Fibroblast of peridontal ligament (primary cell): ENCODE results near the gene DKK3.

Experiments
- DNase-seq: peaks from one replicate; pipeline ENCODE4 v3.0.0-alpha.2; 2010; ENCODE audit errors: extremely low read depth

Gene DKK3

DNA sequence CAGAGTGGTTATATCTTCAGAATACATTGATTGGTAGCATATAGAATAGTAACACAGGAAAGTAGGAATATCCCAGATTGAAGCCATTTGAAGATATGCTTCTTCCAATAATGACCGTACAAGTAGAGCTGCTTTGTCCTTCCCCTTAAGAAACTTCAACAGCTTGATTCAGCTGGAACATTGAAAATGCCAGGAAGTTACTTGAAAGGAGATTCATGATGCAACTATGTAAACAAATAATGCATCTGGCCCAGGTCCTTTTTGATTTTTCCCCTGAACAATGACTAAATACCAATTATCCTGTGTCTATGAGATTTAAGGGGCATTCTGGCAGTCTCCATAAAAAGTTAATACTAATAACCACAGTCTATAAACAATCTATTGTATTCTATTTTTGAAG lies 3.0 kb downstream of the DKK3 start:
- peak; percentile 76 for DNase-seq

DNA sequence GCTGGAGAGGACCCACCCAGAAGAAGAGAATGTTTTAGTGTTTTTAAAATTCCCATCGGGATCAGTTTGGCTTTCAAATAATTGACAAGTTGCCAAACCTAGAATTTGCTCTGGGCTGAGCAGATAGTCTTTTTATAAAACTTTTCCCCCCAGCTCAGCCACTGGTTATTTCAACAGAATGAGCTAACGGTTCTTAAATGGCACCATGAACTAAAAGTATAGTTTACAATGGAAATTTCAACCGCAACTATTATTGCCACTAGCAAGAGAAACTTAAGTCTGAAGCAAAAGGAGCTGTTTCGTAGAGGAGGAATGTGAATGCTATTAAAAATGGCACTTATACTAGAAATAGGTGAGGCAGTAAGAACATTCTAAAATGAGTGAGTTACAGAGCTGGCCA lies 3.4 kb downstream of the DKK3 start:
- peak; percentile 48 for DNase-seq

DNA sequence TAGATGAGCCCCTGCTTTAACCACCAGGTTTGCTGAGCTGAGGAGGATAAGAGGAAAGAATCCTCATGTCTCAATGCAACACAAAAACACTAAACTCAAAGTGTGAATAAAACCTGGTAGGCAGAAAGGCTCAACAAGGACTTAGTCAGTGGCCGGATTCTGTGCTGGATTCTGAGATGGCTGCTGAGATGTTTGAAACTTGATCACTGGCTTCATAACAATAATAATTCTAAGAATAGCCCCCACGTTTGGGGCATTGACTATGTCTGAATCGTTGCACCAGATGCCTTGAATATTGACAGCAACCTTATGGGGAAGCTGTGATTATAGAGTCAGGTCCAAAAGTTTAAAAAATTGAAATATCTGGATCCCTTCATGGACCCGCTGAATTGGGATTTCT lies 4.6 kb downstream of the DKK3 start:
- no peak for DNase-seq

DNA sequence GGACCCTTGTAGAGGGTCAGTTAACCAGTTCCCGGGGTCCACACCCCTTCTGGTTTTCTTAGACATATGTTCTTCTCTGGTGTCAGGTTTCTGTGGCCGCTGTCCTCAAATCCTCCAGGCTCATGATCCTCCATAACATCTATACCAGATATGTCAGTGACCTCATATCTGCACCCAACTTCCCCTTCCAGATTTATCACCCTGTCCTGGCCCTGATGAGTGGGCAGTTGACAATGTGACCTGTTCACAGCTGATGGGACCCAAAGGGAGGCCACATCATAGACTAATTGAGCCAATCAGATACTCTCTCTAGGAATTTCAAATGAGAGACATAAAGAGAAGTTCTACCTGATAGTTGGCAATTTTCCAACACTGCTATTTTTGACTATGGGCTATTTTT lies 5.1 kb downstream of the DKK3 start:
- no peak for DNase-seq

DNA sequence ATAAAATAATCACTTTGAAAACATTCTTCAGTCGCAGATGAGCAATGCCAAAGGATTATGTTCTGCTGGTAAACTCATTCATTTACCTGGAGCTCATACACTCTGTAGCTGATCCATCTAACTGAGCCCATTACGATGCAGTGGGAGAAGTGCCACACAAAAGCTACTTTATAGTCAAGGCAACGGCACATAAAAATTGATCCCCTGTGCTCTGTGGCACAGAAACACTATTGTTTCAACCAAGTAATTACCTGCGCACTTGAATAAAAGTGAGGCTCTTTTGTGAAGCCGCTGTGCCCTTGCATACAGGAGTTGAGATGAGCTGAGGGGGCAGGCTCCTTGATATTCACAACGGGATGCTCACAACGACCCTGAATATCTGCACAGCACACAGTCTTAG lies 7.2 kb downstream of the DKK3 start:
- no peak for DNase-seq

DNA sequence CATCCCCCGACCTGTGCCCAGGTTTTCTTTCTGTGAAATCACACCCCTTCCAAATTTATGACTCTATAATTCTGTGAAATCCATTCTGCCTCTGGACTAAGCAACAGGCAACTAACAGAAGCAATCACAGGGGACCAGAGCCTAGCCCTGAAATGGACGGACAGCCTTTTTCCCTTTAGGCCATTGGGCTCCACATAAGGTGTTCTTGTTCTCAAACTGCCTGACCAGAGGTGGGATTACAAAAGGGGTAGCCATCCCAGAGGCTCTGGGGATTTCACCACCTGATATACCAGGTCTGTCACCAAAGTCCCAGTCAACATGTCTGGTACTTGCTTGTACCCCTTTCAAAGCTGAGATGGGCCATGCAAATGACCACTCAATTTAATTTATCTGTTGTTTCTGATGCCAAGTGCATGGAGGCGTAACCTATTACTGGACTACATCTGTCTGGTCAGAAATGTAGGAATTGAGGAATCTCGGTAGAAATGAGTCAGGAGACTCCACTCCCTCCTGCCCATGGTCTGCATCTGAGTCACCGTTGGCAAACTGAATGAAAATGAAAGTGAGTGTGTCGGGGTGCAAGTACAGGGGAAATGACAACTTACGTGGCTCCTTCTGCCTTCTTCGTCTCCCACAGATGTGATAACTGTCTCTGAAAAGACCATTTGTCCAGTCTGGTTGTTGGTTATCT lies 10.2 kb downstream of the DKK3 start:
- DNase-seq = peak; percentile 88

DNA sequence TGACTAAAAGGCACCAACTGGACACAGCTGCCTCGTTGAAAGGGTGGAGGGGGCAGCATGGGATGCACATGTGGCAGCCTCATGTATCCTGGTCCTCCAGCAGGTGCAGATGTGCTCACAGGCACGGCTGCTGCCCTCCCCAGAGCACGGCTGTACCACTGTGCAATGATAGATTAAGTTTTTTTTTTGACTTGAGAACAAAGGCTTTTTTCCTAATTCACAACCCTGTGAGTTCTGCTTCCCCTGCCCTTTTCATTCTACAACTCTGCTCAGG lies 11.4 kb downstream of the DKK3 start:
- DNase-seq = no peak

DNA sequence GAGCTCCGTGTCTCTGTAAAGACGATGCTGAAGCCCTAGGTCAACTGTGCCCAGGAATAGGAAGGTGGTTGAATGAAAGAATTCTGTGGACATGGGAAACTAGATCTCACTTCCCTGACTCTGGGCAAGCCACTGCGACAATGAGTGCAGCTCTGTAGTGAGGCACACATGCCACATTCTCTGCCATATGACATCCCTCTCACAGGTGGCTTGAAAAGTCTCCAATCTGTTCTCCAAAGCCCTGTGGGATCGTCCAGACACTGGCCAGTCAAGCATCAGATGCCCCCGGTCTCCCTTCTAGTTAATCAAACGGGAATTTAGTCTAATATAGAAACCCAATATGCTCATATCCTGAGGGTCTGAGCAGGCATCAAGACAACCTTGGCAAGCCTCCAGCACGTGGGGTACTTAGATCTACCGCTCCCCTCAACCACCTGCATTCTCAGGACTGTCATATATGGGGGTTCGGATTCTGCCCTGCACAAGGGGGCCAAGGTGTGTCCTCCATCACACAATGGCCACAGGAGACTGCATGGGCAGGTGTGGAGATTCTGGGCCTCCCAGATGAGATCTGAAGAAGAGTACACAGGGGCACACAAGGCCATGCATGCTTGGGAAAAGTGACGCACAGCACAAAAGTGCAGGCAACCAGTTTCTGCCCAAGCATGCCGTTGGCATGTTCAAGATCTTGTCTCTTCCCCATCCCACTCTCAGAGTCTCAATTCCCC lies 11.9 kb downstream of the DKK3 start:
- DNase-seq = no peak

DNA sequence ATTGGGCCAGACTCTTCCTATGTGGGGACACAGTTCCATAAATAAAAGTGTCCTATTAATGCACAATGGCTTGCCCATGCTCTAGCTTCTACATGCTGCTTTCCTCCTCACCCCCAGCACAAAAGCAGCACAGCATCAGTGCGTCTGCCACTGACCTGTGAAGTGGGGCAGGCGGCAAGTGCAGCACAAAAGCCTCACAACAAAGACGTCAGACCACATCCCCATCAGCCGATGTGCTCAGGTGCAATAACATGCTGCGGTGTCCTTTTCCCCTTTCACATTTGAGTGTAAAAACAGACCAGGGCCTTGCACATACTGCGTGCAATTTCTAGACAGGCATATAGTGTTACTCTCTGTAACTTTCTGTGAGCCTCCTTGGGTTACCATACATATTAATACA lies 12.8 kb downstream of the DKK3 start:
- no peak for DNase-seq

DNA sequence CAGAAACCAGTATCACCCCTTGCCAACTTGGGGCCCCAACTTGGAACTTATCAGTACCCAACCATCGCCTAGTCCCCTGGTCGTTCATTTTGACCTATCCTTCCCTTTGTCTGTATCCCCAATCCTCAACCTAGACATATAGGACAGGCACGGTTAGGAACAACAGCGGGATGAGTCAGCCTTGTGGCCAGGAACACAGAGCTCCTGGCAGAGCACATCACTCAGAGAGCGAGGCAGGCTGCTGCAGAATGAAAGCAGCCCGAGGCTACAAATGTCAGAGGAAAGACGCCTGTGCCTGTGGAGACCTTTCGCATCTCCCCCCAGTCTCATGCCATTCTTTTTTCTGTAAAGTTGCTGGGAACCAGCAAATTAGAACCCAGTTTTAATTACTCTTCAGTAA lies 14.6 kb downstream of the DKK3 start:
- DNase-seq = peak; percentile 69

DNA sequence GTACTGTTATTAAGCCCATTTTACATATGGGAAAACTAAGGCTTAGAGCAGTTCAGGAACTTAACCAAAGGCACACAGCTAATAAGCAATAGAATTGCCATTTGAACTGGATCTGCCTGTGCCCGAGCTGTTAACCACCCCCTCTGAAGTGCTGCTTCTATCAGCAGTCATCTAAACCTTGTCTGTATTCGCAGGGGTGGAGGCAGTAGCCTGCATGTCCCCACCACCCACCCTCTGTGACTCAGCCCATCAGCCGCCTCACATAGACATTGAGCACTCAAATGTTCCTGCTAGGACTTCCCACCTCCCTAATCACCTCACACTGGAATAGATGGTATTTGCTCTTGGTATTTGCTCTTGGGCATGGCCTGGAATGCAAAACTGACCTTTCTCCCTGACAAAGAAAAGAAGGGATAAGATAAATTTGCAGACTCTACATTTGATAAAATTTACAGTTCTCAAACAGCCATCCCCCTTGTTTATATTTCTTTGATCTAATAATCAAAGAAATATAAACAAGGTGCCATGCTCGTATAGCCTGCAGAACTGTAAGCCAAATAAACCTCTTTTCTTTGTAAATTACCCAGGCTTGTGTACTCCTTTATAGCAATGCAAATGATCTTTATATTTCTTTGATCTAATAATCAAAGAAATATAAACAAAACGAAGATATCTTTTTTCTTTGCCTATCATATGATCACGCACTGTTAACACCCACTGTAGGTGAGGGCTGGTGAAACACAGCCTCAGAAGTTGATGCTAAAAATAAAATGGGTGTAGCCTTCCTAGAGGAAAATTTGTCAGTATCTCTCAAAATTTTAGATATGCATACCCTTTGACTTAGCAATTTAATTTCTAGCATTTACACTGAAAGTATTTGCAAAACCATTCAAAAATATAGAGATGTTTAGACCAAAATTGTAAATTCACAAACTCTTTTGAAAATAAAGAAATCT lies 15.9 kb downstream of the DKK3 start:
- no peak for DNase-seq

DNA sequence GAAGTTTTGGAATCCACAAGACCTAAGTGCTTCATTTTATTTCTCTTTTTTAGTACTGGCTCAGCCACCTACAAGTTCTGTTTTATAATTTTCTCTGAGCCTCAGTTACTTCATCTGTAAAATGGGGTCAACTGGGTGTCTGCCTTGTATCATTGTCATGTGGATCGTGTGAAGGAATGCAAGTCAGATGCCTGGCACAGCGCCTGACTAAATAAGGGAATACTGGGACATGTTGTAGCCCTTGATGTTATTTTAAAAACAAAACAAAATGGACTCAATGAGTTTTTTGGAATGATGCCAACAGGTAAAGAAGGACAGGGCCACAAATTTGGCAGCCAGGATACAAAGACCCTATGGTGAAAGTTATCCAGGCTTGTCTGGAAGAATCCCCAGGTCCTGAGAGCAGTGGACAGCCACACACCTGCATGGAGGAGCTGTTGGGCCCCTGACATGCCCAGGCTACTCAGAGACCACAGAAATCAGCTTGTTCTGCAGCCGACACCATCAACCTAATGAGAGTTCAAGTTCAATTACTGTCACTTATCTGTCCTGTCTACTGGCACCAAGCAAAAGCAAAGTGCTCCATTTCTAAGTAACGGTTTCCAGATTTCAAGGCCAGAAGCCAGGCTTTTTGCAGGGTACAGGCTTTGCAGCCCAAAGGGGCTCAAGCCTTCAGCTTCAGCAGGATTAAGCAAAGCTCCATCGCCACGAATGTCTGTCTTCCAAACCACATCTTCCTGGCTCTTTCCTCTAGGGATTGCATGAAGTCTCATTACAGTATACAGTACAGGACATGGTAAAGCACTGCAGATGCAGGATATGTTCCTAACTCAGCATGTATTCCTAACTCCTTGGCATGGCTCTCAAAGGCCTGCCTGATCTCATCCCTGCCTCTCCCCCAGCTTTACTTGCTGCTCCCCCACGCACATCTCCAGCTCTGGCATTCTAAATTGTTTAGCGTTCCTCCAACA lies 18.4 kb downstream of the DKK3 start:
- DNase-seq = peak; percentile 87

DNA sequence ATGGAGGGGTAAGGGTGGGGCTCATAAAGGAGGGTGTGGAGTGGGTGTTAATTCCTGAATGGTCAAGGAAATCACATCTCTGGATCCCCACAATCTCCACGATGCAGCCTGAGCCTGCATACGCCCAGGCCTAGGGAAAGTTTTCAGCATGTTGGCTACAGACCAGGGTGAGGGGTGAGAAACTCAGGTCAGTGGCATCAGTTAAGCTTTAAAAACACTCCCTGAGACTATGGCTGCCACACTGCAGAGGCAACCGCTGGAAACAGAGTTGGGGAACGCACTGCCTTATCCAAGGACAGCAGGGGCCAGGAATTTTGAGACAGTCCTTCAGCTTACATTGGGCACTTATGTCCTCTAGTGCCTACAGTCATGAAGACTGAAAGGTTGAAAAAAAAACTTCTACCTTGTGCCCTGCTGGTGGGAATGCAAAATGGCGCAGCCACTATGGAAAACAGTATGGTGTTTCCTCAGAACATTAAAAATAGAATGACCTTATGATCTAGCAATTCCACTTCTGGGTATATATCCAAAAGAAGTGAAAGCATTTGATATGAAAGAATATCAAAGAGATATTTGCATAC lies 19.7 kb downstream of the DKK3 start:
- DNase-seq = no peak

DNA sequence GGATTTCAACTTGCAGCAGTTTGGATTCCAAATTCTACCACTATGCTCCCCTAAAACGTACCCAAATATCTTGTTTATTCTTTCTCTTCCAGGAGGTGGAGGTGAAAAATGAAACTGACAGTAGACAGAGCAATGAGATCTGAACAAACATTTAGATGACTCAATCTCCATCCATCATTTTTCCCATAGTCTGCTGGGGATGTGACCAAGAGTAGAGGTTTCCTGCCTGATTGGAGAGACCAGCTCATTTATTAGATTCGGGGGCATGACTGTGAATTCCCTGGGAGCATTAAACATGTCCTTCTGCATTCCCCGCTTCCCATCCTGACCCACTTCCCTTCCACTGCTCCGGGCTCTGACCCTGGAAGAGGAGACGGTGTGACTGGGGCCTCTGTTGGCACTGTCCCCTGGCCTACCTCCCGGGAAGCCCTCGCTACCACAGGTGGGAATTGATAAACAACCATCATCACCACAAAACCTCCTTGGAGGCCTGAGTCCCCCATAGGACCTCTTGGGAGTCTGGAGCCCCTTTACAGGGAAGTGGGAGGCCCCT lies 20.3 kb downstream of the DKK3 start:
- no peak for DNase-seq

DNA sequence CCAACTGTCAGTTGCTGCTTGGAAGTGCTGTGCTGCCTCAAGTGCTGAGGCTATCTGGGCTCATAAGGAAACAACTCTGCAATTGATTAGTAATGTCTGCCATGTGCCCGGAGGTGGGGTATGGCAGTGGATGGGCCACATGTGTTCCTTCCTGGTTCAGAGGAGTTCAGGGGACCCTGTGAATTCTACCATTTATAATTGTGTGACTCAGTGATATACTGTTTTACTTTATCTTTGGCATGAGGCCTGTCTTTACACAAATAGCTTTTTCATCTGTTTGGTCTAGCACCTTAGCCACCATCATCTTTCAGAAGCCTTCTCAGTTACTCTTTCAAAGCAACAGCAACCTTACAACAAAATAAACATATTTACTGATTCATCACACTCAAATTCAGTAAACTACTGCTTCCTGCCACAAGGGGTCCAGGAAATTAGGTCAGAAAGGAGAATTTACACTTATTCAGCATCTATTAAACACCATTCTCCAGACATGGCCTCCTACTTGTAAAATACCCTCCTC lies 20.9 kb downstream of the DKK3 start:
- no peak for DNase-seq

DNA sequence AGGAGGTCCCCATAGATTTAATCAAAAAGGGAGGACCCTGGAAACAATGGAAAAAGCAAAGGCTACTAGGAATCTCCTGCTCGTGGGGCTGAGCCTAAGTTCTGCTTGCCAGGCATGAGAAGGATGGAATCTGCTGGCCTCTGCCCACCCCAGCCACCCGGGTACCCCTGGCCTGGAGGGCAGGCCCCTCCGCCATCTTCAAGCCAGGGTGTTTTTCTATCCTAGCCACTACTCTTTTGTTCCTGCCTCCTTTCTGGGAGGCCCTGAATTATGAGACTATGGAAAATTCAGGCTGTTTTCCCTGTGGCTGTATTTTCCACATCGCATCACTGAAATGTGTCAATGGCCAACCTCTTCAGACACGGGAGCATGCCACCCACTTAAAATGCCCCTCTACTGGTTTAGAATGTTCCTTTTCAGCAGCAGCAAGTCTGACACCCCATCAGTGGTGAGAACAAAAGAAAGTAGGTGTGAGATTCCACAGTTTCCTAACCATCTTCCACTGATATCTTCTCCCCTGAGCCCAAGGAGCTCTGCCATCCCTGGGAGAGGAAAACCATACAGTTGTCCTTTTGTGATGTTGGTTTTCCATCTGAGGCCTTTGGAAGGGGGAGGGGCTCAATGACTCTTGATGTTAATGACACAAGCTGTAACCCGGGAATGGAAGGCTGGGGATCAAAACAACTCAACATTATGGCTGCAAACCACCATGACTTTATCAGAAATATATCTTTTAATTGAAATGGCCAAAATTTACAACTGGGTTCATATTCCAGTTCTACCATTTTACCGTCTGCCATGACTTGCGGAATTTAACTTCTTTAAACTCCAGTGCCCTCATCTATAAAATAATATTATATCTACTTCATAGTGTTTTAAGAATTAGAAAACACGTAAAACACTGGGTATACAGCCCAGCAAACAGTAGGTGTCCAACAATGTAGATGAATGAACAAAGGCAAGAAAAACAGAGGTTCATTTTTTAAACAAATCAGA lies 22.2 kb downstream of the DKK3 start:
- DNase-seq = no peak

DNA sequence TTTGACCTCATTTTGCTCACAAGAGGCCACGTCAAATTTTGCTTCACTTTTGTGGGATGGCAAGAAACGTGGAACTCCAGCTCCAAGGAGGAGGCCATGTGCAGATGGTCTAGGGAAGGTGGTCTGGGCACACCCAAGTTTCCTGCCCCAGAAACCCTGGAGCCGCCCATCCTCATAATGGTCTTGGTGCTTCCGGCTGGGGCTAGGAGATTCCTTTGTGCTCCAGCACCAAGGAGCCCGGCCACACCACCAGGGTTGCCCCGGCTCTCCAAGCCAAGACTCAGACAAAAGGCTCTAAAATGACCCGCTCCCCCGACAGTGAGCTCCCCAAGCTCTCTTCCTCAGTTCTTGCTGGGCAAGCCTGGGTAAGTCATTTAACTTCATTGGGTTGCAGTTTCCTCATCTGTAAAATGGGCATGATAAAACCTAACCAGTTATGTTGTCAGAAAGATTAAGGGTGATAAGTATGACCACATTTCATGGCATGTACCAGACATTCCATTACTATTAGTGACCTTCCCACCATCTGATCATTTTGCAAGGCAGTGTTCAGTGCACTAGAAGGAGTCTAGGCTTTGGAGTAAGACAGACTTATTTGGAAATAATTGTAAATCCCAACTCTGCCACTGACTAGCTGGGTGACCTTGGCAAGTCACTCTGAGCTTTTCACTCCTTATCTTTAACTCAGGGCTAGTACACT lies 23.3 kb downstream of the DKK3 start:
- DNase-seq = peak; percentile 60

DNA sequence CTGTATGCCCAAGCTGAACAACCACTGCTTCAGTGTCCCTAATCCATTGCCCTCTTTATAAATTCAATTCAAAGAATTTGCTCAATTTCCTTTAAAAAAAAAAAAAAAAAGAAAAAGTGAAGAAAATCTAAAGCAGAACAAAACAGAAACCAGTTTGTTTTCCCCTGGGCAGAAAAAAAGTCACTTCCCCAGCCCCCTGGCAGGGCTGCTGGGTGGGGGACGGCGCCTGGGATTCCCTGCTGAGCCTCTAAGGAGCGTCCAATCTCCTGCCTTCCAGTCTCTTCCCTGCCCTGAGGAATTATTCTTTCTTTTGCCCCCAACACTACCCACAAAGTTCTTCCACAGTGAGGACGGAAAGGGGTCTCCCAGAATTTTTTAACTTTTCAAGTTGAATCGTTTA lies 23.9 kb downstream of the DKK3 start:
- no peak for DNase-seq

DNA sequence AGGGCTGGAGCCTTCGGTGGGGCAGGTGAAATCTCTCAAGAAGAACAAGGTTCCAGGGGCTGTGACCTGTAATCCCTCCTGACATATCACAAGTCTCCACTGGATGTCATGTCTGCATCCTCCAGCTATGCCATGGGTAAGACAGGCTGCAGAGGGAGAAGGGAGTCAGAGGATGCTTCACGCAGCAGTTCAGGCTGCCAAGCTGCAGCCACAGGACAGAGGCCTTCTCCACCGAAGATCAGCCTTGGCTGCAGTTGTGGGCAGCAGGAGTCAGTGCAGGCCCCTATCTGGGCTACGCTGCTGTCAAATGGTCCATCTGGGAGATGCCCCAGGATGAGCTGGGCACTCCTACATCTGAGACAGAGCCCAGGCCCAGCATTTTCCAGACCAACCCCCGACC lies 25.0 kb downstream of the DKK3 start:
- DNase-seq = no peak
